Endothelial cell of umbilical vein (primary cell): ENCODE results near the gene POLR1D. TPM values are rescaled to one million over a fixed set of nuclear protein-coding genes. Genes with fewer than 3 reads are reported as not detected.

Experiments
- BruUV-seq: library from RNA; stranded (reverse); fragments of 400-500 nt; replicated peaks from 2 replicates; lab custom pipeline; 2021; lab: Mats Ljungman, UMichigan
- CTCF ChIA-PET: fragments of 300-600, 350-600 bp; sonication (Branson Sonifier 250); formaldehyde crosslinking; loops from one replicate; lab custom pipeline; 2021; ENCODE audit warnings: antibody characterized with exemption, inconsistent platforms; lab: Charles Lee
- POLR2A ChIA-PET: fragments of 300-600, 350-600 bp; sonication (Branson Sonifier 250); formaldehyde crosslinking; loops from one replicate; lab custom pipeline; 2021; ENCODE audit warnings: antibody characterized with exemption, inconsistent platforms; lab: Charles Lee
- DNase-seq: peaks from one replicate; pipeline ENCODE4 v3.0.0-alpha.2; 2011; ENCODE audit warnings: low read depth, low spot score
- FAIRE-seq: peaks from 2 replicates; lab custom pipeline; 2011; peaks lifted over from hg19 to GRCh38; lab: Jason Lieb, UNC
- H2AFZ ChIP-seq: 2 replicates; pipeline ENCODE4 v1.6.0; 2012; ENCODE audit warnings: low read depth, low read length, control low read depth, inconsistent platforms
- H3K27ac ChIP-seq: 2 replicates; pipeline ENCODE4 v1.5.1; 2011; ENCODE audit warnings: low read depth, mild to moderate bottlenecking, control low read depth, low read length, moderate library complexity; ENCODE audit not compliant: insufficient read depth
- H3K27me3 ChIP-seq, 2 experiments: 2 replicates each; pipeline versions ENCODE4 v1.6.0 to v1.6.1; 2011; ENCODE audit warnings: low read length in 2 of 2, mixed read lengths in 1 of 2; ENCODE audit not compliant: control insufficient read depth in 2 of 2, insufficient read depth in 2 of 2
- H3K36me3 ChIP-seq, 2 experiments: 2 replicates in 1 of 2; 3 replicates in 1 of 2; pipeline ENCODE4 v1.5.1; 2011; ENCODE audit warnings: low read length in 2 of 2, mild to moderate bottlenecking in 1 of 2, moderate library complexity in 1 of 2; ENCODE audit not compliant: control insufficient read depth in 2 of 2, insufficient read depth in 2 of 2; ENCODE audit errors: extremely low read depth in 1 of 2
- H3K4me1 ChIP-seq: 3 replicates; pipeline ENCODE4 v1.5.1; 2011; ENCODE audit warnings: mild to moderate bottlenecking, low read length; ENCODE audit not compliant: control insufficient read depth, insufficient read depth; ENCODE audit errors: extremely low read depth
- H3K4me2 ChIP-seq: 2 replicates; pipeline ENCODE4 v1.6.1; 2011; ENCODE audit warnings: low read length, control low read depth, mixed read lengths; ENCODE audit not compliant: insufficient read depth
- H3K4me3 ChIP-seq, 3 experiments: fragments of 200-600 bp in 1 of 3; sonication (generic), shearing (Covaris generic) in 1 of 3; replicated peaks in 1 of 3; 2 replicates each; pipeline ENCODE4 v1.5.1; 2011 to 2016; ENCODE audit warnings: control low read depth in 3 of 3, low read length in 3 of 3, mild to moderate bottlenecking in 2 of 3, inconsistent platforms in 1 of 3, low read depth in 1 of 3, moderate library complexity in 1 of 3; ENCODE audit not compliant: insufficient read depth in 1 of 3
- H3K79me2 ChIP-seq: 2 replicates; pipeline ENCODE4 v1.6.0; 2012; ENCODE audit warnings: low read length, inconsistent platforms; ENCODE audit not compliant: control insufficient read depth, insufficient read depth
- H3K9ac ChIP-seq: replicated peaks from 2 replicates; pipeline ENCODE3; 2011; ENCODE audit warnings: low read length, control low read depth; ENCODE audit not compliant: insufficient read depth; ENCODE audit errors: extremely low read depth
- H3K9me1 ChIP-seq: replicated peaks from 3 replicates; pipeline ENCODE4 v1.6.0; 2011; ENCODE audit warnings: mild to moderate bottlenecking, low read length; ENCODE audit not compliant: control insufficient read depth, insufficient read depth; ENCODE audit errors: extremely low read depth
- H3K9me3 ChIP-seq: replicated peaks from 2 replicates; pipeline ENCODE4 v1.5.1; 2012; ENCODE audit warnings: low read length, inconsistent platforms; ENCODE audit not compliant: control insufficient read depth, insufficient read depth
- H4K20me1 ChIP-seq: replicated peaks from 2 replicates; pipeline ENCODE3; 2011; ENCODE audit warnings: mild to moderate bottlenecking, low read length; ENCODE audit not compliant: control insufficient read depth, insufficient read depth; ENCODE audit errors: extremely low read depth
- EZH2 ChIP-seq: IDR thresholded peaks from 2 replicates; pipeline ENCODE4 v1.6.1; 2012; ENCODE audit warnings: borderline replicate concordance, low read depth, mild to moderate bottlenecking, moderate library complexity, low read length, inconsistent platforms; ENCODE audit not compliant: severe bottlenecking
- FOS ChIP-seq: IDR thresholded peaks from 2 replicates; pipeline ENCODE4 v1.6.1; 2011; ENCODE audit warnings: mild to moderate bottlenecking, low read length, moderate library complexity, borderline replicate concordance; ENCODE audit not compliant: insufficient read depth
- GATA2 ChIP-seq: IDR thresholded peaks from 2 replicates; pipeline ENCODE4 v1.7.0; 2011; ENCODE audit warnings: low read depth, mild to moderate bottlenecking, moderate library complexity, mixed read lengths, low read length; ENCODE audit not compliant: insufficient read length, insufficient read depth
- JUN ChIP-seq: IDR thresholded peaks from 2 replicates; pipeline ENCODE4 v1.6.1; 2011; ENCODE audit warnings: borderline replicate concordance, low read depth; ENCODE audit not compliant: insufficient read length, insufficient read depth
- MYC ChIP-seq: IDR thresholded peaks from one replicate; pipeline ENCODE4 v1.6.1; 2011; ENCODE audit warnings: mild to moderate bottlenecking, low read depth, low read length
- POLR2A ChIP-seq: IDR thresholded peaks from 2 replicates; pipeline ENCODE4 v1.6.1; 2012; ENCODE audit warnings: low read depth, mild to moderate bottlenecking, control low read depth, low read length
- POLR2AphosphoS5 ChIP-seq: IDR thresholded peaks from 2 replicates; pipeline ENCODE4 v1.6.1; 2012; ENCODE audit warnings: low read depth, mild to moderate bottlenecking, control low read depth, low read length, moderate library complexity; ENCODE audit not compliant: insufficient read depth
- dilution Hi-C: fragments of 300-500 bp; cut with MboI; formaldehyde crosslinking; loops from one replicate; pipeline ENCODE4 v1.15.0; 2019; ENCODE audit warnings: low sequenced_read_pairs; ENCODE audit not compliant: extremely low pct_ligation_motif_present
- intact Hi-C: fragments of 100-400 bp; cut with micrococcal nuclease; formaldehyde crosslinking; loops from one replicate; pipeline ENCODE4 v1.10.0; 2022
- polyA plus RNA-seq, 4 experiments: library from polyadenylated mRNA; depleted of rRNA in 3 of 4; stranded (reverse) in 3 of 4; unstranded in 1 of 4; fragments of >200 nt; gene quantifications; 2 replicates each; pipeline versions ENCODE4 v1.2.1 to v1.2.3, GENCODE V29; 2011 to 2012; ENCODE audit warnings: missing spikeins in 1 of 4
- total RNA-seq: library from RNA; stranded (reverse); gene quantifications from 2 replicates; pipeline ENCODE4 v1.2.3, GENCODE V29; 2021
- TF ChIP-seq, protein P1 (sequence below), 2 donors: IDR thresholded peaks; 1 replicate in 1 of 2; 2 replicates in 1 of 2; pipeline ENCODE4 v1.5.1; 2011; ENCODE audit warnings: low read length in 2 of 2, mild to moderate bottlenecking in 2 of 2, moderate library complexity in 2 of 2, control low read depth in 1 of 2, inconsistent platforms in 1 of 2, low read depth in 1 of 2; ENCODE audit not compliant: insufficient read depth in 1 of 2; ENCODE audit errors: extremely low read depth in 1 of 2
- TF ChIP-seq, protein P2 (sequence below): IDR thresholded peaks from 2 replicates; pipeline ENCODE4 v1.6.1; 2011; ENCODE audit not compliant: insufficient read depth, insufficient read length

POLR1D gene
- total and polyA plus RNA-seq, 2 donors (not counting 3 experiments of a cell fraction or from before 2014, with no cell fraction given): 90.7 to 111 TPM

DNA sequence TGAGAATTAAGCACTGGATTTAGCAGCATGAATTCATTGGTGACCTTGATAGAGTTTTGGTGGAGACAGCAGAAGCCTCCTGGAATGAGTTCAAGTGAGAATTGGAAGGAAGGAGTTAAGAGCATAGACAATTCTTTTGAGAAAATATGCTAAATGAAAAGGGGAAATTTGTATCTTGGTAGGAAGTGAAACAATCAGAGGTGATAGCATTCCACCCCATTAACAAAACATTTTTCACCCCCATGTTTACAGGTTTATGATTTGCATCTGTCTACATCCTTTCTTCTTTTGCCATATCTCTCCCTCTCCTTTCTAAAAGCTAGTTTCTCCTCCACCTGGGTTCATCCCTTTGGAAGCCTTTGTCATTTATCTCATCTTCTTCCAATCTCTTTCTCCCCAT is 28.8 kb upstream of the POLR1D start:
- Histone ChIP-seq H3K27me3 (no peaks in the 10 kb centered on the region), H4K20me1 (peaks cover 2% of the 10 kb centered on the region), H3K9me3 (no peaks in the 10 kb centered on the region), H3K27ac (no peak overlapping the region), H3K36me3 (no peaks in the 10 kb centered on the region), H3K79me2 (peaks cover 33% of the 10 kb centered on the region), H3K9ac (no peak overlapping the region), H3K4me3 (no peak overlapping the region), H2AFZ (no peak overlapping the region), H3K4me2 (no peak overlapping the region), H3K4me1 (no peaks in the 10 kb centered on the region), H3K9me1 (no peaks in the 10 kb centered on the region)
- TF ChIP-seq, protein P1, sequence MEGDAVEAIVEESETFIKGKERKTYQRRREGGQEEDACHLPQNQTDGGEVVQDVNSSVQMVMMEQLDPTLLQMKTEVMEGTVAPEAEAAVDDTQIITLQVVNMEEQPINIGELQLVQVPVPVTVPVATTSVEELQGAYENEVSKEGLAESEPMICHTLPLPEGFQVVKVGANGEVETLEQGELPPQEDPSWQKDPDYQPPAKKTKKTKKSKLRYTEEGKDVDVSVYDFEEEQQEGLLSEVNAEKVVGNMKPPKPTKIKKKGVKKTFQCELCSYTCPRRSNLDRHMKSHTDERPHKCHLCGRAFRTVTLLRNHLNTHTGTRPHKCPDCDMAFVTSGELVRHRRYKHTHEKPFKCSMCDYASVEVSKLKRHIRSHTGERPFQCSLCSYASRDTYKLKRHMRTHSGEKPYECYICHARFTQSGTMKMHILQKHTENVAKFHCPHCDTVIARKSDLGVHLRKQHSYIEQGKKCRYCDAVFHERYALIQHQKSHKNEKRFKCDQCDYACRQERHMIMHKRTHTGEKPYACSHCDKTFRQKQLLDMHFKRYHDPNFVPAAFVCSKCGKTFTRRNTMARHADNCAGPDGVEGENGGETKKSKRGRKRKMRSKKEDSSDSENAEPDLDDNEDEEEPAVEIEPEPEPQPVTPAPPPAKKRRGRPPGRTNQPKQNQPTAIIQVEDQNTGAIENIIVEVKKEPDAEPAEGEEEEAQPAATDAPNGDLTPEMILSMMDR (IDR thresholded peaks at IDR 0.05; ENCODE audit: extremely low read depth in 1 of 2, insufficient read depth in 1 of 2, low read depth in 1 of 2, low read length in 2 of 2): no peak
- TF ChIP-seq POLR2A (no peak), GATA2 (no peak)
- CTCF ChIA-PET: no interaction called here
- no peak for FAIRE-seq
- no TSS peak for BruUV-seq
- POLR2A ChIA-PET: no interaction called here
- dilution Hi-C loops: no loop called here
- no peak for DNase-seq
- intact Hi-C loops: no loop called here

DNA sequence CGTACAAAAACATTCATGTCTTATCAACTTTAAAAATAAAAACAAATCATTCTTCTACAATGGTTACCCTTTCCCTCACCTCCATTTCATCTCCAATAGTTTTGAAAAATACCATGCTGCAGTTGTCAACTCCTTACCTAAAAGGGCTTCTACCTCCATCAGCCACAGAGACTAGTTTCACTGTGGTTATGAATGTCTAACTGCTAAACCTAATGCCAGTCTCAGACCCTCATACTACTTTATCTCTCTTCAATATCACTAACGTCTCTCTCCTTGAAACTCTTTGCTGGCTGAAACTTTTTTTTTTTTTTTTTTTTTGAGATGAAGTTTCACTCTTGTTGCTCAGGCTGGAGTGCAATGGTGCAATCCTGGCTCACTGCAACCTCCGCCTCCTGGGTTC is 28.4 kb upstream of the POLR1D start:
- DNase-seq (no peak), FAIRE-seq (no peak)
- Histone ChIP-seq H2AFZ (no peak overlapping the region), H3K4me1 (no peaks in the 10 kb centered on the region), H3K4me3 (no peak overlapping the region), H4K20me1 (peaks cover 2% of the 10 kb centered on the region), H3K9me3 (no peaks in the 10 kb centered on the region), H3K27ac (no peak overlapping the region), H3K9me1 (no peaks in the 10 kb centered on the region), H3K27me3 (no peaks in the 10 kb centered on the region), H3K36me3 (no peaks in the 10 kb centered on the region), H3K4me2 (no peak overlapping the region), H3K79me2 (peaks cover 36% of the 10 kb centered on the region), H3K9ac (no peak overlapping the region)
- BruUV-seq: no TSS peak
- TF ChIP-seq GATA2 (no peak), EZH2 (no peak), FOS (no peak), JUN (no peak), POLR2AphosphoS5 (no peak), MYC (no peak), POLR2A (no peak)
- TF ChIP-seq, protein P2, sequence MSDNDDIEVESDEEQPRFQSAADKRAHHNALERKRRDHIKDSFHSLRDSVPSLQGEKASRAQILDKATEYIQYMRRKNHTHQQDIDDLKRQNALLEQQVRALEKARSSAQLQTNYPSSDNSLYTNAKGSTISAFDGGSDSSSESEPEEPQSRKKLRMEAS: no peak
- TF ChIP-seq, protein P1 (IDR thresholded peaks at IDR 0.05; ENCODE audit: extremely low read depth in 1 of 2, insufficient read depth in 1 of 2, low read depth in 1 of 2, low read length in 2 of 2): no peak
- dilution Hi-C loops: no loop called here
- CTCF ChIA-PET: no interaction called here
- intact Hi-C loops: no loop called here
- POLR2A ChIA-PET: interaction anchor here (0.7 kb wide), 1 partner anchor 144 kb away, joined by 5 read pairs; no protein-coding TSS in a partner anchor
